Kidney (tissue), 14 donors: ENCODE measurements around the gene DNM1. TPM values are rescaled to one million over a fixed set of nuclear protein-coding genes. Genes with fewer than 3 reads are reported as not detected.

ENCODE experiments used
- DNase-seq, 5 donors: peaks; one replicate each; pipeline ENCODE4 v3.0.0-alpha.2; 2013 to 2020
- FAIRE-seq: peaks from 2 replicates; lab custom pipeline; 2012; peaks lifted over from hg19 to GRCh38; lab: Jason Lieb, UNC
- H3K27ac ChIP-seq, 2 donors: one replicate each; pipeline ENCODE4 v1.7.0; 2013; ENCODE audit warnings: low read depth in 2 of 2, low read length in 2 of 2, inconsistent platforms in 1 of 2
- H3K27me3 ChIP-seq: one replicate; pipeline ENCODE4 v1.7.1; 2013; ENCODE audit warnings: low read length, inconsistent platforms; ENCODE audit not compliant: control insufficient read depth, insufficient read depth
- H3K36me3 ChIP-seq, 3 donors: one replicate each; pipeline versions ENCODE4 v1.7.0 to v1.7.1; 2013; ENCODE audit warnings: low read length in 3 of 3, control low read depth in 1 of 3, inconsistent platforms in 1 of 3; ENCODE audit not compliant: insufficient read depth in 3 of 3, control insufficient read depth in 2 of 3
- H3K4me1 ChIP-seq, 3 donors: one replicate each; pipeline versions ENCODE4 v1.7.0 to v1.7.1; 2013; ENCODE audit warnings: low read length in 3 of 3, inconsistent platforms in 1 of 3, low read depth in 1 of 3; ENCODE audit not compliant: control insufficient read depth in 2 of 3, insufficient read depth in 2 of 3
- H3K4me3 ChIP-seq, 3 donors: one replicate each; pipeline versions ENCODE4 v1.7.0 to v1.8.1; 2013; ENCODE audit warnings: low read length in 3 of 3, control low read depth in 1 of 3, inconsistent platforms in 1 of 3
- H3K9ac ChIP-seq, 3 donors: one replicate each; pipeline versions ENCODE4 v1.7.0 to v1.7.1; 2013; ENCODE audit warnings: low read length in 3 of 3, control low read depth in 1 of 3, inconsistent platforms in 1 of 3
- H3K9me3 ChIP-seq, 3 donors: one replicate each; pipeline versions ENCODE4 v1.7.0 to v1.7.1; 2013; ENCODE audit warnings: low read length in 3 of 3, control low read depth in 1 of 3, inconsistent platforms in 1 of 3; ENCODE audit not compliant: control insufficient read depth in 2 of 3, insufficient read depth in 1 of 3
- CTCF ChIP-seq: IDR thresholded peaks from 3 replicates; pipeline ENCODE4 v1.5.1; 2012; ENCODE audit warnings: mild to moderate bottlenecking, moderate library complexity, borderline replicate concordance; ENCODE audit not compliant: insufficient read depth; ENCODE audit errors: extremely low read depth
- intact Hi-C: fragments of 100-400 bp; cut with DNase I; formaldehyde crosslinking; loops from one replicate; pipeline ENCODE4 v1.11.1; 2022
- polyA plus RNA-seq: library from polyadenylated mRNA; stranded (reverse); fragments of 350-450 nt; fragmentation: Illumina TruSeq; extraction: RNeasy Lipid Tissue Mini Kit (QIAGEN cat#74804); gene quantifications from one replicate; pipeline ENCODE4 v1.2.3, GENCODE V29; 2014; ENCODE audit warnings: low read depth, low replicate concordance; ENCODE audit not compliant: insufficient read depth
- total RNA-seq: library from RNA; stranded (reverse); fragmentation: NEBNext Ultra II Directional; extraction: Animal tissue kit (Norgen Biotek cat#: 25700); gene quantifications from one replicate; pipeline ENCODE4 v1.2.1, GENCODE V29; 2021
- donor health status: control.
- donor health status: control.
- donor health status: control.
- donor health status: control.
- donor health status: control.
- donor health status: DM: yes; HTN: yes; CAD: no.
- donor health status: Normal renal cell carcinoma (clear cell type).

The DNM1 gene
- total and polyA plus RNA-seq, 2 donors from 2014 or later, result 7.3 to 22.6 TPM

- DNase-seq, result no peak
- Histone ChIP-seq H3K9ac (no peak overlapping the region), H3K4me3 (no peak overlapping the region), H3K36me3 (peaks cover 5 to 32% (median 29%) of the 10 kb centered on the region in 3 donors), H3K27me3 (no peaks in the 10 kb centered on the region), H3K27ac (no peak overlapping the region), H3K9me3 (no peaks in the 10 kb centered on the region), H3K4me1 (no peaks in the 10 kb centered on the region)
- no peak for TF ChIP-seq CTCF
- intact Hi-C loops, result no loop called here
- FAIRE-seq, result no peak
Measured at GRCh38 chr9:128265348-128265847, 62.2 kb downstream of the DNM1 start.

GRCh38 chr9:128266868-128267590, 63.9 kb downstream of the DNM1 start:
- Histone ChIP-seq H3K27ac (no peak overlapping the region), H3K4me3 (no peak overlapping the region), H3K27me3 (no peaks in the 10 kb centered on the region), H3K4me1 (no peaks in the 10 kb centered on the region), H3K9ac (no peak overlapping the region), H3K36me3 (peaks cover 0 to 32% (median 20%) of the 10 kb centered on the region in 3 donors), H3K9me3 (no peaks in the 10 kb centered on the region)
- intact Hi-C loops, result no loop called here
- FAIRE-seq (no peak), DNase-seq (no peak)
- TF ChIP-seq CTCF, result no peak

DNA sequence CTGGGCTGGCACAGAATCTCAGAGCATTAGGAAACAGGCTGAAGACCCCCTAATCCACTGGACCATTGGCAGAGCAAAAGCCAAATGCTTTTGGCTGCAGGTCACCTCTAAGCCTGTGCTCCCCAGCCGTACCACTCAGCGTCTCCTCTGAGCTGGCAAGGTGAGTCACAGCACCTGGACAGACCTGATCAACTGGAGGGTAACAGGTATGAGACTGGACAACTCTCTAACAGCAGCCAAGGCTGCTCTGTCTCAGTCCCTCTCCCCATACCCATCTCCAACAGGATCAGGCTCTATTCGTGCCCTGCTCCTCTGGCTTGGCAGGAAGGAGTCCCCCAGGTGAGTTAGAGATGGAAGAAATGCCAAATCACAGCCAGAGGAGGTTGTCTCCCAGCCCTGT, 67.9 kb downstream of the DNM1 start:
- no peak overlapping the region for H3K4me3 ChIP-seq
- H3K27me3 ChIP-seq, result no peaks in the 10 kb centered on the region
- peaks cover 2 to 25% (median 14%) of the 10 kb centered on the region in 3 donors for H3K36me3 ChIP-seq
- intact Hi-C loops, result no loop called here
- no peak for DNase-seq
- H3K4me1 ChIP-seq, result peaks cover 0 to 8% (median 0%) of the 10 kb centered on the region in 3 donors
- FAIRE-seq, result no peak
- no peak for TF ChIP-seq CTCF
- H3K9ac ChIP-seq, result no peak overlapping the region
- H3K27ac ChIP-seq, result no peak overlapping the region
- no peaks in the 10 kb centered on the region for H3K9me3 ChIP-seq
